Glutamatergic neuron (in vitro differentiated cells): Measurements from ENCODE around the gene S1PR4. TPM values are rescaled to one million over a fixed set of nuclear protein-coding genes. Genes with fewer than 3 reads are reported as not detected.
"Not testable (repeated sequence)": the region's sequence is repeated elsewhere in the genome, so short reads cannot be mapped to it uniquely, and the experiment has no call there.

Experiments
- DNase-seq: peaks from one replicate; pipeline ENCODE4 v3.0.0; 2022
- H3K27ac Mint-ChIP-seq: one replicate; pipeline ENCODE4 v1.8.0; 2020; ENCODE audit warnings: mild to moderate bottlenecking, mixed read lengths, inconsistent platforms; ENCODE audit not compliant: unreplicated experiment
- H3K27me3 Mint-ChIP-seq: one replicate; pipeline ENCODE4 v1.8.0; 2020; ENCODE audit warnings: mild to moderate bottlenecking, moderate library complexity, mixed read lengths, inconsistent platforms; ENCODE audit not compliant: unreplicated experiment
- H3K36me3 Mint-ChIP-seq: one replicate; pipeline ENCODE4 v1.8.0; 2020; ENCODE audit warnings: mild to moderate bottlenecking, mixed read lengths, inconsistent platforms; ENCODE audit not compliant: unreplicated experiment
- H3K4me1 Mint-ChIP-seq: one replicate; pipeline ENCODE4 v1.8.0; 2020; ENCODE audit warnings: mild to moderate bottlenecking, low read depth, mixed read lengths, inconsistent platforms; ENCODE audit not compliant: unreplicated experiment
- H3K4me3 Mint-ChIP-seq: one replicate; pipeline ENCODE4 v1.8.0; 2020; ENCODE audit warnings: mild to moderate bottlenecking, mixed read lengths, inconsistent platforms; ENCODE audit not compliant: unreplicated experiment
- H3K9me3 Mint-ChIP-seq: one replicate; pipeline ENCODE4 v1.8.0; 2020; ENCODE audit warnings: mild to moderate bottlenecking, moderate library complexity, mixed read lengths, inconsistent platforms; ENCODE audit not compliant: unreplicated experiment
- total RNA-seq: library from RNA; stranded (reverse); fragmentation: NEBNext Ultra II Directional; extraction: Animal tissue kit (Norgen Biotek cat#: 25700); gene quantifications from one replicate; pipeline ENCODE4 v1.2.1, GENCODE V29; 2021; ENCODE audit not compliant: unreplicated experiment
- TF ChIP-seq, protein P1 (sequence below): fragments of 200-600 bp; sonication (generic); IDR thresholded peaks from one replicate; pipeline ENCODE4 v1.5.0; 2021; ENCODE audit not compliant: partially characterized antibody, unreplicated experiment

S1PR4 gene
- total RNA-seq, 1 donor from 2014 or later = not detected

DNA sequence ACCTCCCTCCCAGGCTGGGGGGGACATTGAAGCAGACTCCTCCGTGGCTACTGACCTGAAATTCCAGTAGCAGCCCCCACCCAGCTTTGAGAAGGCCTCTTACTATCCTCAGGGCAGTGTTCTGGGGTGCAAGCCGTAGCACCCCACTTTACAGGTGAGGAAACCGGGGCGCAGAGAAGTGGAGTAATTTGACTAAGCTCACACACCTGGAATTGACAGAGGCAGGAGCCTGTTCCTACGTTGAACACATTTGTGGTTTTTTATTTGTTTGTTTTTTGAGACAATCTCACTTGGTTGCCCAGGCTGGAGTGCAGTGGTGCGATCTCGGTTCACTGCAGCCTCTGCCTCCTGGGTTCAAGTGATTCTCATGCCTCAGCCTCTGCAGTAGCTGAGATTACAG lies 14.6 kb upstream of the S1PR4 start:
- no peak overlapping the region for H3K4me3 Mint-ChIP-seq

DNA sequence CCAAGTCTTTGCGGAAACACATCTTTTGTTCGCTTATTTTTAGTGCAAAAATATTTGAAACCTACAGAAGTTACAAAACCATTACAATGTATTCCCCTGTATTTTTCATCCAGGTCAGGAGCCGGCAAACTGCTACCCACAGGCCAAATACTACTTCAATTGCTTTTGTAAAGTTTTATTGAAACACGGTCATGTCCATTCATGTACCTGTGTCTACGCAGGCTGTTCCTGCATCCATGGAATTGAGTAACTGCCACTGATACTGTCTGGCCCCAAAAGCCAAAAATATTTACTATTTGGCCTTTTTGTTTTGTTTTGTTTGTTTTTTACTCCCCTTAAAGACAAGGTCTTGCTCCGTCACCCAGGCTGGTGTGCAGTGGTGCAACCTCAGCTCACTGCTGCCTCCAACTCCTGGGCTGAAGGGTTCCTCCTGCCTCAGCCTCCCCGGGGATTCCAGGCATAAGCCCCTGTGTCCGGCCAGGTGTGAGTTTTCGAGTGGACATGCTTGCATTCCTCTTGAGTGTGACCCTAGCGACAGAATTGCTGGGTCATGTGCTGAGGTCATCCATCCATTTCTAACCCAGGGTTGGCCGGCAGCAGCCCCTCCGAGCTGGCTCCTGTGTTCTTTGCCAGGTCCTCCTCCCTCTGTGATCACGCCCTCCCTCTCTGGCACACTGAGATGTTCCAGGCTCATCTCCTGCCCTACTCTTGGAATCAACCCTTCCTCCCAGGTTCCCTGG lies 10.9 kb upstream of the S1PR4 start:
- no peak overlapping the region for H3K27ac Mint-ChIP-seq
- no peaks in the 10 kb centered on the region for H3K4me1 Mint-ChIP-seq
- H3K9me3 Mint-ChIP-seq = no peaks in the 10 kb centered on the region
- TF ChIP-seq, protein P1, sequence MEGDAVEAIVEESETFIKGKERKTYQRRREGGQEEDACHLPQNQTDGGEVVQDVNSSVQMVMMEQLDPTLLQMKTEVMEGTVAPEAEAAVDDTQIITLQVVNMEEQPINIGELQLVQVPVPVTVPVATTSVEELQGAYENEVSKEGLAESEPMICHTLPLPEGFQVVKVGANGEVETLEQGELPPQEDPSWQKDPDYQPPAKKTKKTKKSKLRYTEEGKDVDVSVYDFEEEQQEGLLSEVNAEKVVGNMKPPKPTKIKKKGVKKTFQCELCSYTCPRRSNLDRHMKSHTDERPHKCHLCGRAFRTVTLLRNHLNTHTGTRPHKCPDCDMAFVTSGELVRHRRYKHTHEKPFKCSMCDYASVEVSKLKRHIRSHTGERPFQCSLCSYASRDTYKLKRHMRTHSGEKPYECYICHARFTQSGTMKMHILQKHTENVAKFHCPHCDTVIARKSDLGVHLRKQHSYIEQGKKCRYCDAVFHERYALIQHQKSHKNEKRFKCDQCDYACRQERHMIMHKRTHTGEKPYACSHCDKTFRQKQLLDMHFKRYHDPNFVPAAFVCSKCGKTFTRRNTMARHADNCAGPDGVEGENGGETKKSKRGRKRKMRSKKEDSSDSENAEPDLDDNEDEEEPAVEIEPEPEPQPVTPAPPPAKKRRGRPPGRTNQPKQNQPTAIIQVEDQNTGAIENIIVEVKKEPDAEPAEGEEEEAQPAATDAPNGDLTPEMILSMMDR = no peak
- DNase-seq = no peak
- no peak overlapping the region for H3K4me3 Mint-ChIP-seq
- H3K36me3 Mint-ChIP-seq = no peaks in the 10 kb centered on the region
- peaks cover 10% of the 10 kb centered on the region for H3K27me3 Mint-ChIP-seq

More for the DNA sequence above, 14.6 kb upstream of the S1PR4 start:
- H3K36me3 Mint-ChIP-seq = no peaks in the 10 kb centered on the region
- H3K4me1 Mint-ChIP-seq = no peaks in the 10 kb centered on the region
- TF ChIP-seq, protein P1 = no peak
- no peak for DNase-seq
- peaks cover 2% of the 10 kb centered on the region for H3K27me3 Mint-ChIP-seq
- no peaks in the 10 kb centered on the region for H3K9me3 Mint-ChIP-seq
- H3K27ac Mint-ChIP-seq = no peak overlapping the region

DNA sequence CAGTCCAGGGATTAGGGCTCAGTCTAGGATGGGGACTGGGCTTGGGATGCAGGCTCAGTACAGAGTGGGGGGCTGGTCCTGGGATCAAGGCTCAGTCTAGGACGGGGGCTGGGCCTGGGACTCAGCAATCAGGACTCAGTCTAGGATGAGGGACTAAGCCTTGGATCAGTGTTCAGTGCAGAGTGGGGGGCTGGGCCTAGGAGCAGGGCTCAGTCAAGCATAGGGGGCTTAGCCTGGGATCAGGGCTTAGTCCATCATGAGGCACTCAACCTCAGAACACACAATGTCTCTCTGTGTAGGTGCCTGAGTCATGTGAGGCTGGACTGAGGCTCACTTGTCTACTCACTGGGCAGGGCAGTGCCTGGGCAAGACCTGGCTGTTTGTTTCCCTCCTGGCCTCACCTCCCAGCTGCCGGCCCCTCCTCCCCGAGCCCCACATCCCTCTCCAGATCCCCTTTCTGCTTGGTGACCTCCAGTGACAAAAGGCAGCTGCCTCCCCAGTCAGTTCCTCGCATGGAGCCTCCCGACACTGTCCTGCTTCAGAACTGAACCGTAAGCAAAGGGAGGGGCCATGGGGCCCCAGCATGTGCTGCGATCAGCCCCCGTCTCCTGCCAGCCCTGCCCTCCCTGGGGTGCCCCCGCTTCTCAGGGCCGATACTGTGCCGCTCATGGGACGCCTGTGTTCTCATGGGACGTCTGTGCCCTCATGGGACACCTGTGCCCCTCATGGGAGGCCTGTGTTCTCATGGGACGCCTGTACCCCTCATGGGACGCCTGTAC lies 6.5 kb upstream of the S1PR4 start:
- no peak for DNase-seq
- TF ChIP-seq, protein P1 = no peak
- peaks cover 10% of the 10 kb centered on the region for H3K27me3 Mint-ChIP-seq
- H3K9me3 Mint-ChIP-seq = peaks cover 2% of the 10 kb centered on the region
- H3K4me3 Mint-ChIP-seq = no peak overlapping the region
- H3K4me1 Mint-ChIP-seq = no peaks in the 10 kb centered on the region
- no peak overlapping the region for H3K27ac Mint-ChIP-seq
- H3K36me3 Mint-ChIP-seq = no peaks in the 10 kb centered on the region

DNA sequence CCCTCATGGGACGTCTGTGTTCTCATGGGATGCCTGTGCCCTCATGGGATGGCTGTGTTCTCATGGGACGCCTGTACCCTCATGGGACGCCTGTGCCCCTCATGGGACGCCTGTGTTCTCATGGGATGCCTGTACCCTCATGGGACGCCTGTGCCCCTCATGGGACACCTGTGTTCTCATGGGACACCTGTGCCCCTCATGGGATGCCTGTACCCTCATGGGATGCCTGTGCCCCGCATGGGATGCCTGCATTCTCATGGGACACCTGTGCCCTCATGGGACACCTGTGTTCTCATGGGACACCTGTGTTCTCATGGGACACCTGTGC lies 5.9 kb upstream of the S1PR4 start:
- H3K4me1 Mint-ChIP-seq, H3K9me3 Mint-ChIP-seq: not testable (repeated sequence)

DNA sequence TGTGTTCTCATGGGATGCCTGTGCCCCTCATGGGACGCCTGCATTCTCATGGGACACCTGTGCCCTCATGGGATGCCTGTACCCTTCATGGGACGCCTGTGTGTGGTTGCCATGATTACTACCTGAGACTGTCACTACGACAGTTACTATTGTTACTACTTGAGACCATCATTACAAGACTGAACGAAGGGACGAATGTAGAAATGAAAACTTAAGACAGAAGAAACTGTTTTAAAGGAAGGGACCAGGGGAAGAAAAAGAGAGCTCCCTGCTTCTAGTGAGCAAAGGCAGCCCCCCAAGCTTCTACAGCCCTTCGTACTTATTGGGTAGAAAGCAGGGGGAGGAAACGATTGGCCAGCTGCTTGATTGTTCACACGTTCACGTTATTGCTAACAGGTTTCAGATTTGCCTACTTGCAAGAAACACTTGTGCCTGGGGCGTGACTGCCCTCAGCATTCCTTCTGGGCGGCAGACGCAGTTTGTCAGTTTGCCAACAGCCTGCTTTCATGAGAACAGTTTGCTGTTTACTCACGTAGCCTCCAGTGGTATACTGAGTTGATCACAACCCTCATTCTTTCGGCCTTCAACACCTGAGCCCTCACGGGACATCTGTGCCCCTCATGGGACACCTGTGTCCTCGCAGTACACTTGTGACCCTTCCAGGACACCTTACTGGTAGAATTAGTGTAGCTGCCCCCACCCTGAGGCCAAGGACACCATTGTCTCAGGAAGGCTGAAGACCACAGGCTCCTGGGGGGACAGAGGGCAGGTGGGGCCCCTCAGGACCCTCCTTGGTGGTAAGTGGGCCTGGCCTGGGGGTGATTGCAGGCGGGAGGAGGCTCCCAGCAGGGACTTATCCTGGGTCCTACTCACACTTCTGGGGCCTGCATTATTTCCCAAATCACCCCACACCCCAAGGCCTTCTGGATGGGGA lies 2.5 kb upstream of the S1PR4 start:
- Mint-ChIP-seq H3K9me3 (peaks cover 2% of the 10 kb centered on the region), H3K36me3 (no peaks in the 10 kb centered on the region), H3K27ac (no peak overlapping the region), H3K4me3 (no peak overlapping the region), H3K4me1 (no peaks in the 10 kb centered on the region), H3K27me3 (peaks cover 8% of the 10 kb centered on the region)
- TF ChIP-seq, protein P1 = no peak
- DNase-seq = no peak

More for the DNA sequence above, 5.9 kb upstream of the S1PR4 start:
- H3K36me3 Mint-ChIP-seq, H3K4me3 Mint-ChIP-seq, H3K27ac Mint-ChIP-seq, DNase-seq, H3K27me3 Mint-ChIP-seq: not testable (repeated sequence)
